Neural cell (in vitro differentiated cells): Measurements from ENCODE around the gene ROR1. TPM values are rescaled to one million over a fixed set of nuclear protein-coding genes. Genes with fewer than 3 reads are reported as not detected.

Experiments used
- H2AFZ ChIP-seq: fragments of 200-600, 300-800 bp; sonication (generic), shearing (Covaris generic); 2 replicates; pipeline ENCODE4 v1.6.0; 2014; ENCODE audit warnings: low read depth, mild to moderate bottlenecking, antibody characterized with exemption, low read length, moderate library complexity
- H3F3A ChIP-seq: fragments of 200-600 bp; shearing (Covaris generic); 2 replicates; pipeline ENCODE4 v1.6.1; 2016; ENCODE audit warnings: mild to moderate bottlenecking, moderate library complexity, mixed read lengths, antibody characterized with exemption, low read length; ENCODE audit not compliant: insufficient read depth, poor library complexity, severe bottlenecking
- H3K27ac ChIP-seq: fragments of 200-600, 300-800 bp; sonication (generic), shearing (Covaris generic); 2 replicates; pipeline ENCODE4 v1.5.1; 2014; ENCODE audit warnings: mild to moderate bottlenecking, low read length, moderate library complexity
- H3K27me3 ChIP-seq: fragments of 300-800, 200-600 bp; sonication (generic), shearing (Covaris generic); 2 replicates; pipeline ENCODE4 v1.6.0; 2014; ENCODE audit warnings: mild to moderate bottlenecking, low read depth, low read length, moderate library complexity; ENCODE audit not compliant: insufficient read depth
- H3K36me3 ChIP-seq: fragments of 300-800, 200-600 bp; sonication (generic), shearing (Covaris generic); 2 replicates; pipeline ENCODE4 v1.5.1; 2014; ENCODE audit warnings: mild to moderate bottlenecking, antibody characterized with exemption, low read length, moderate library complexity; ENCODE audit not compliant: insufficient read depth
- H3K4me2 ChIP-seq: fragments of 300-800, 200-600 bp; sonication (generic), shearing (Covaris generic); 2 replicates; pipeline ENCODE4 v1.6.0; 2014; ENCODE audit warnings: mild to moderate bottlenecking, low read length
- H3K4me3 ChIP-seq: fragments of 300-800, 200-600 bp; sonication (generic), shearing (Covaris generic); 2 replicates; pipeline ENCODE4 v1.5.1; 2014; ENCODE audit warnings: mild to moderate bottlenecking, low read length, moderate library complexity
- H3K79me2 ChIP-seq: fragments of 200-600 bp; shearing (Covaris generic); replicated peaks from 2 replicates; pipeline ENCODE4 v1.6.0; 2014; ENCODE audit warnings: mild to moderate bottlenecking, low read length, moderate library complexity; ENCODE audit not compliant: insufficient read depth
- H3K9ac ChIP-seq: fragments of 300-800, 200-600 bp; sonication (generic), shearing (Covaris generic); 2 replicates; pipeline ENCODE4 v1.6.1; 2016; ENCODE audit warnings: mild to moderate bottlenecking, low read length, mixed read lengths
- H3K9me2 ChIP-seq: fragments of 200-600 bp; shearing (Covaris generic); 2 replicates; pipeline ENCODE4 v1.6.1; 2016; ENCODE audit warnings: mild to moderate bottlenecking, low read length, mixed read lengths; ENCODE audit not compliant: insufficient read depth
- H3K9me3 ChIP-seq: fragments of 200-600, 300-800 bp; sonication (generic), shearing (Covaris generic); 2 replicates; pipeline ENCODE4 v1.6.1; 2016; ENCODE audit warnings: mild to moderate bottlenecking, mixed run types, low read length, moderate library complexity, mixed read lengths
- H4K20me1 ChIP-seq: fragments of 200-600 bp; shearing (Covaris generic); 2 replicates; pipeline ENCODE4 v1.6.1; 2016; ENCODE audit warnings: mild to moderate bottlenecking, mixed run types; ENCODE audit not compliant: insufficient read depth
- EP300 ChIP-seq: fragments of 450-650 bp; conservative IDR thresholded peaks from 2 replicates; pipeline ENCODE4 v1.6.1; 2014; ENCODE audit warnings: antibody characterized with exemption, mild to moderate bottlenecking, moderate library complexity; ENCODE audit not compliant: poor library complexity, severe bottlenecking
- EZH2 ChIP-seq: fragments of 200-600, 300-800 bp; shearing (Covaris generic), sonication (generic); IDR thresholded peaks from 2 replicates; pipeline ENCODE4 v1.6.1; 2014; ENCODE audit warnings: antibody characterized with exemption, low read length, borderline replicate concordance, mild to moderate bottlenecking; ENCODE audit not compliant: insufficient read depth, poor library complexity, severe bottlenecking
- MXI1 ChIP-seq: fragments of 450-650 bp; conservative IDR thresholded peaks from 2 replicates; pipeline ENCODE4 v1.6.1; 2014; ENCODE audit warnings: antibody characterized with exemption, mild to moderate bottlenecking; ENCODE audit not compliant: poor library complexity, severe bottlenecking
- POLR2AphosphoS5 ChIP-seq: IDR thresholded peaks from 2 replicates; pipeline ENCODE4 v1.6.1; 2012
- RAD21 ChIP-seq: fragments of 450-650 bp; conservative IDR thresholded peaks from 2 replicates; pipeline ENCODE4 v1.6.1; 2014; ENCODE audit warnings: antibody characterized with exemption, mild to moderate bottlenecking, moderate library complexity
- REST ChIP-seq: IDR thresholded peaks from 2 replicates; pipeline ENCODE4 v1.6.1; 2012; ENCODE audit warnings: borderline replicate concordance
- SMC3 ChIP-seq: fragments of 450-650 bp; conservative IDR thresholded peaks from 2 replicates; pipeline ENCODE4 v1.6.1; 2014; ENCODE audit warnings: antibody characterized with exemption, mild to moderate bottlenecking, moderate library complexity; ENCODE audit not compliant: poor library complexity
- TAF1 ChIP-seq: IDR thresholded peaks from 2 replicates; pipeline ENCODE4 v1.6.1; 2012; ENCODE audit warnings: low read depth
- polyA plus RNA-seq: library from polyadenylated mRNA; depleted of rRNA; stranded (reverse); fragments of >200 nt; gene quantifications from 2 replicates; pipeline ENCODE4 v1.2.3, GENCODE V29; 2014
- TF ChIP-seq, protein P1 (sequence below): fragments of 450-650 bp; IDR thresholded peaks from 2 replicates; pipeline ENCODE4 v1.5.1; 2014; ENCODE audit warnings: antibody characterized with exemption, mild to moderate bottlenecking, moderate library complexity; ENCODE audit not compliant: poor library complexity, severe bottlenecking

Gene ROR1
- polyA plus RNA-seq, 1 donor from 2014 or later: 0.27 TPM

GRCh38 chr1:63977466-63977865 lies 203.6 kb downstream of the ROR1 start:
- Histone ChIP-seq H3K9me2 (no peaks in the 10 kb centered on the region), H3K79me2 (no peaks in the 10 kb centered on the region), H2AFZ (no peak overlapping the region), H3K4me2 (no peak overlapping the region), H3F3A (no peaks in the 10 kb centered on the region), H3K27ac (no peak overlapping the region), H3K9me3 (no peaks in the 10 kb centered on the region), H3K27me3 (no peaks in the 10 kb centered on the region), H3K9ac (no peak overlapping the region), H3K36me3 (no peaks in the 10 kb centered on the region), H4K20me1 (no peaks in the 10 kb centered on the region), H3K4me3 (no peak overlapping the region)
- TF ChIP-seq SMC3 (no peak), TAF1 (no peak), EP300 (no peak), EZH2 (no peak), REST (no peak), POLR2AphosphoS5 (no peak), MXI1 (no peak), RAD21 (no peak)
- TF ChIP-seq, protein P1, sequence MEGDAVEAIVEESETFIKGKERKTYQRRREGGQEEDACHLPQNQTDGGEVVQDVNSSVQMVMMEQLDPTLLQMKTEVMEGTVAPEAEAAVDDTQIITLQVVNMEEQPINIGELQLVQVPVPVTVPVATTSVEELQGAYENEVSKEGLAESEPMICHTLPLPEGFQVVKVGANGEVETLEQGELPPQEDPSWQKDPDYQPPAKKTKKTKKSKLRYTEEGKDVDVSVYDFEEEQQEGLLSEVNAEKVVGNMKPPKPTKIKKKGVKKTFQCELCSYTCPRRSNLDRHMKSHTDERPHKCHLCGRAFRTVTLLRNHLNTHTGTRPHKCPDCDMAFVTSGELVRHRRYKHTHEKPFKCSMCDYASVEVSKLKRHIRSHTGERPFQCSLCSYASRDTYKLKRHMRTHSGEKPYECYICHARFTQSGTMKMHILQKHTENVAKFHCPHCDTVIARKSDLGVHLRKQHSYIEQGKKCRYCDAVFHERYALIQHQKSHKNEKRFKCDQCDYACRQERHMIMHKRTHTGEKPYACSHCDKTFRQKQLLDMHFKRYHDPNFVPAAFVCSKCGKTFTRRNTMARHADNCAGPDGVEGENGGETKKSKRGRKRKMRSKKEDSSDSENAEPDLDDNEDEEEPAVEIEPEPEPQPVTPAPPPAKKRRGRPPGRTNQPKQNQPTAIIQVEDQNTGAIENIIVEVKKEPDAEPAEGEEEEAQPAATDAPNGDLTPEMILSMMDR: no peak

- no peaks in the 10 kb centered on the region for H3F3A ChIP-seq
- no peaks in the 10 kb centered on the region for H3K9me3 ChIP-seq
- no peak overlapping the region for H3K27ac ChIP-seq
- no peaks in the 10 kb centered on the region for H4K20me1 ChIP-seq
- TF ChIP-seq POLR2AphosphoS5 (no peak), TAF1 (no peak), REST (no peak), RAD21 (no peak), EP300 (no peak), SMC3 (no peak), MXI1 (no peak), EZH2 (no peak)
- TF ChIP-seq, protein P1: no peak
- H2AFZ ChIP-seq: no peak overlapping the region
- H3K4me2 ChIP-seq: no peak overlapping the region
- H3K9me2 ChIP-seq: no peaks in the 10 kb centered on the region
- H3K36me3 ChIP-seq: no peaks in the 10 kb centered on the region
- no peak overlapping the region for H3K4me3 ChIP-seq
- no peak overlapping the region for H3K9ac ChIP-seq
- no peaks in the 10 kb centered on the region for H3K27me3 ChIP-seq
- no peaks in the 10 kb centered on the region for H3K79me2 ChIP-seq
Measured at GRCh38 chr1:63980740-63981407, 207.1 kb downstream of the ROR1 start.
